HG02678 (cell line): ENCODE measurements around the gene EFHC2.
"Not testable (repeated sequence)": the region's sequence is repeated elsewhere in the genome, so short reads cannot be mapped to it uniquely, and the experiment has no call there.

Source experiments
- ATAC-seq: cut with Tn5 transposase; IDR thresholded peaks from one replicate; pipeline ENCODE4 v1.9.1; 2021; ENCODE audit warnings: mild to moderate bottlenecking, moderate library complexity; ENCODE audit not compliant: unreplicated experiment

Gene EFHC2

DNA sequence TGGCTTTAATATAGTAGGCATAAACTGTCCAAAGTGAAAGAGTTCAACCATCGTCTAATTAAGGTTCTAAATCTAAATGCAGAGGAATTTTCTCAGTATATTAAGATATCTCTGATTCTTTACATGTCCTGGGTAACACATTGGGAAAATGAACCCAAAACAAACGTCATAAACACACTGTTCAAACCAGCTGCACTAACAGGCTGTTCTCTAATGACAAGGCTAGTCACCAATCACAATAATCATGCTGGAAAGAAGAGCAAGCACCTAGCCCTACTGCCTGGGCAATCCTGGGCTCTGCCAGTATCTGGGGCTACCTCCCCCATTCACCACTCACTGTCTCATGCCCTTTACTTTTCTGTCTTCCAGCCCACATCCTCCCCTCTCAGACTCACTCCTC is 107.9 kb downstream of the EFHC2 start:
- no peak for ATAC-seq

DNA sequence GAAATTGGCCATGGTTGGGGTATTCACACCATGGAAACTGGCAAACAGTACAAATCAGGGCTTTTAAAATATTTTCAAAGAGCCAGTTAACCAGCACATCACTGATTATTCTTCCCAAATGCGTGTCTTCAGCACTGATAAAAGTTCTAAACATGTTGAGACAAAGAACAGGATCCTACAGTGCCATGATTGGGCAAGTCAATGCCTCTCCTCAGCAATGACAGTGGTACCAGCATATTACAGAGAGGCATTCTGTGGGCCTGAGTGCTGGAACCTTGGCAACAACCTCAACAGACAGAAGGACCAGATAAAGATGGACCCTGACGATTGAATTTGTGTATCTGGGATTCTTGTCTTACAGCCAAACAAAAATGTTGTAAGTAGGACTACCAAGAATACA is 108.9 kb downstream of the EFHC2 start:
- ATAC-seq: no peak

DNA sequence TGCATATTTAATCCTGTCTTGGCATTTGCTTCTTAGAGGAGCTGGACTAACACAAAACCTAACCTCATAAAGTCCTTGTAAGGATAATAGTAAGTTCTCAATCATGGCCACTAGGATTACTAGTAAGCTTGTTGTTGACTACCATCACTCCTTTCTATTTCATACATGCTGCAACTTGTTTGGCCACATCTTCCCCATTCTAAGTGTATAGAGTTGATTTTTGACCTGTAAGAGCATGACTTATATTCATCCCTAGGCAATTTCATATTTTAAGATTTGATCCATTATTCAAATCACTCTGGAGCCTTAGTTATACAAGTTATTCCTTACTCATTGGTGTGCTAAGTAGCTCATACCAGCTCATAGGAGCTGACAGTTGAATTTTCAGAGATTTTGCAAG is 109.4 kb downstream of the EFHC2 start:
- ATAC-seq: no peak

DNA sequence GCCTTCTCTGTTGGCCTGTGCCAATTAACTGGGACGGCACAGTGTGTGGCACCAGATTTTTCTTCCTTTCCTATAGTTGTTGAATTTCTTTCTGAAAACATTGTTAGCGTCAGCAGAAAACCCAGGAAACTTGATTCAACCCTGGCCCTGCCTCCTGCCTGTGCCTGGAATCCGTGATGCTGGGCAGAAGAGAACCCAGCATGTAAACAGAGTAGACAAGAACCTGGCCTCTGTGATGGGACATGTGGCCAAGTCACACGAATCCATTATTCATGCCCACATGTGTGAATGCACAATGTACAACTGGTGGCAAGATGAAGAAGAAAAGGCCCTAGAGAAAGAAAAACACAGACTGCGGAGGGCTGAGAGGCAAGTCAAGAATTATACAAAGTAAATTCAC is 111.4 kb downstream of the EFHC2 start:
- no peak for ATAC-seq

DNA sequence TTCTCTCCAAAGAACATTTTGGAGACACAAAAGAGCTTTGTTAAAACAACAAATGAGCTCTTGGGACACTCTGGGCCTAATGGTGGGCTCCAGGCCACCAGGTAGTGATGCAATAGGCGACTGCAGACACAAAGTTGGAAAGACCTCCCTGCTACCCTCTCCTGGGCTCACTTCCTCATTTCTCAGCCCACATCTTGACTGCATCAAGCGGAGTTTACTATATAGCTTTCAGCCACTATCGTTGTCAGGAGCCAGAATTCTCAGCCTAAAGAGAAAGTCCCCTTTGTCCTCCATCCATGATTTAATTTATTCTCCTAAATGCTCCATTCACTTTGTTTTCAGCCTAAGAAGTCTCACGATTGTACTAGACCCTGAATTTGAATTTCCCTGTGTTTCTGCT is 114.9 kb downstream of the EFHC2 start:
- no peak for ATAC-seq

- ATAC-seq: no peak
Observed at GRCh38 chrX:44227991-44228390, 115.5 kb downstream of the EFHC2 start.

GRCh38 chrX:44225667-44226066 is 117.8 kb downstream of the EFHC2 start:
- no peak for ATAC-seq

GRCh38 chrX:44224760-44225159 is 118.7 kb downstream of the EFHC2 start:
- no peak for ATAC-seq

- no peak for ATAC-seq
Observed at GRCh38 chrX:44223150-44223549, 120.3 kb downstream of the EFHC2 start.

- ATAC-seq: no peak
Observed at GRCh38 chrX:44218465-44218864, 125.0 kb downstream of the EFHC2 start.

DNA sequence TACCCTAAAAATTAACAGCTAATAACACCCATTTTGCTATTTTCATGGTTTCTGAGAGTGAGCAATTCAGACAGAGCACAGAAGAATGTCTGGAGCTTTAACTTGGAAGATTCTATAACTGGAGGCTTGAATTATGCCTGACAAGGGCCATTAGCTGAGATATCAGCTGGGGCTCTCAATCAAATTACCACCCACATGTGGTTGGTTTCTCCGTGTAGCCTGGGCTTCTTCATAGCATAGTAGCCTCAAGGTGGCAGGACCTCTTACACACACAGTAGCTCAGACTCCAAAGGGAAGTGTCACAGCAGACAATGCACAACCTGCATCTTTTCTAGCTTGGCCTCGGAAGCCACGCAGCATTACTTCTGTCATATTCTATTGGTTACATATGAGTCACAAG is 127.3 kb downstream of the EFHC2 start:
- ATAC-seq: no peak

- no peak for ATAC-seq
Observed at GRCh38 chrX:44203791-44204190, 139.7 kb downstream of the EFHC2 start.

- no peak for ATAC-seq
Observed at GRCh38 chrX:44202596-44202995, 140.9 kb downstream of the EFHC2 start.

- no peak for ATAC-seq
Observed at GRCh38 chrX:44189116-44189515, 154.4 kb downstream of the EFHC2 start.

- ATAC-seq: not testable (repeated sequence)
Observed at GRCh38 chrX:44187915-44188314, 155.6 kb downstream of the EFHC2 start.

- ATAC-seq: no peak
Observed at GRCh38 chrX:44183329-44183728, 160.1 kb downstream of the EFHC2 start.

DNA sequence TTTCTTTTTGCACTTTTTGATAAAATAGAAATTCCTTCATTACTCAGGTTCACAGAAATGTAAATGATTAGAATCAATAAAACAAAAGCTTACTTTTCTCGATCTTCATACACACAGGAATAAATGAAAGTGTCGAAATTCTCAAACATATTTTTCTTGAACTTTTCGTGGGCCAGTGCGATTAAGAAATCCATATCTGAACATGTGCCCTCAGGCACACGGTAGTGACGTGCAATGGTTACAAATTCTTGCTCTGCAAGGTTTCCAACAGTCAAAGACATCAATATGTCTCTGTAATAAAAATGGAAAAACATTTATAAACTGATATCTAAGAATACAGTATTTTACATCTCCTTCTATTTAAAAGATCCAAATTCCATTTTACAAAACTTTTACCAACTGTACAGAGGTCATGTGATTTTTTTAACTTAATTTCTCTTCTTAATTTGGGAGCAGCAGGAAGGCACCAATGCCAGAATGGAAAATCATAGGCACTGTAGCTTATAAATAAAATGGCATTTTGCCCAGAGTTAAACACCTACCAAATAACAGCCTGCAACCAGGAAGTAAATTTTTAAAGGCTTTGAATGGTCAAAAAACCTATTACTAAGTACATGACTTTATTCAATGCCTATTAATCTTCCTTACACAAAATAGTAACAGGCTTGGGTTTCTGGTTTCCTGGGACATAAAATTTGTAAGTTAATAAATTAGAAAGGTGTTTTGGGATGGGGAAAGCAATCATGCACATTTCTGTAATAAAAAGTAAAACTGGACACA is 165.0 kb downstream of the EFHC2 start:
- no peak for ATAC-seq

- ATAC-seq: no peak
Observed at GRCh38 chrX:44175455-44175854, 168.0 kb downstream of the EFHC2 start.

DNA sequence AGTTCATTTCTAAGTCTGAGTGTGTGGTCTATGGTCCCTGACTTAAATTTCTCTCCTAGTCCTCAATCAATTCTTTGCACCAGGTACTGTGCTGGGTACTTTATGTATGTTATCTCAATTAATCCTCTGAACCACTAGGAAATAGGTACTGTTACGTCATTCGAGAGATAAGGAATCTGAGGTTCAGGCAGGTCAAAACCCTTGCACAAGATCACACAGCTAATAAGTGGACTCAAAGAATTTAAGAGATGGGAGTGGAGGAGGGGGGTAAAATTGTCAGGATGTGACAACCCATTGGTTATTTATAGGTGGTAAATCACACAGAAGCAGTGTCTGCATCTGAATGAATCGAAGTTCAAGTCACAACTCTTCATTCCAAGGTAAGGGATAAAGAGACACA is 169.4 kb downstream of the EFHC2 start:
- no peak for ATAC-seq

- ATAC-seq: no peak
Observed at GRCh38 chrX:44173219-44173618, 170.3 kb downstream of the EFHC2 start.

GRCh38 chrX:44167116-44167515 is 176.4 kb downstream of the EFHC2 start:
- ATAC-seq: no peak

GRCh38 chrX:44162964-44163475 is 180.5 kb downstream of the EFHC2 start:
- no peak for ATAC-seq

DNA sequence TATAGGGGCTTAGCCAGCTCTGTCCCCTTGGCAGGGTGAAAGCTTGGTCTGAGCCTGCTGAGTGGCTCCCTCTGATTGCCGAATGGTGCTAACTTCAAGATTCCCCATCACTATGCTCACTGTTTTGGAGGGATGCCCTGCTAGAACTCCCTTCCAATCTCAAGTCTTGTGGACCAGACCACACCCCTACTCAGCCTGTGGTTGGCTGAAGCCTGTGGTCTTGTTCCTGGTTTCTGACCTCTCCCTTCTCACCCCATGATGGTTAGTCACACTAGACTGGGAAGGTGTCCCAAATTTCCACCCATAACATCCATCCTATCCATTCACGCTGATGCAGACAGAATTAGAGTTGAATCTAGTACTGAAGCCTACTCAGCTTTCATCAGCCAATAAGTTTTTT is 185.6 kb downstream of the EFHC2 start:
- no peak for ATAC-seq
